ENCODE results near the gene FBXW7. TPM values are rescaled to one million over a fixed set of nuclear protein-coding genes. Genes with fewer than 3 reads are reported as not detected.

FBXW7 gene
- total and polyA plus RNA-seq, 2 of the 13 experiments (the other 11 are each of a cell fraction or from before 2014, with no cell fraction given): 5.0 to 40.9 TPM

DNA sequence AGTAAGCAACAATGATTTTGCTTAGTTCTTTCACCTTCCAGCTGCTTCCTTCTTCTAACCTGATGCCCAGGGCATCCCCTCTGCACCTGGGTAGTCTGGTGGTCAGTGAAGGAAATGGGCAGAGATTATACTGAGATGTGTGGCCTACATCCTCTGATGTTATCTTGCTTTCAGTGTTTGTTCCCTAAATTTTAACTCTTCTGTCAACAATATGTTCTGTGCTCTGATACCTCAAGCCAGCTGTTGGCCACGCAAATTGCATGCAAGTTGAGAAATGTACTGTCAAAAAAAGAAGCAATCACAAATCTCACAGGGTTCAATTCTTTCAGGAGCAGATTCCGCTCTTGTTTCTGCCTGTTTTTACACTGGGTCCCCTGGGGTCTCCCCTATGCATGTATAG lies 73.8 kb downstream of the FBXW7 start (continued):
- TF ChIP-seq, protein P1, sequence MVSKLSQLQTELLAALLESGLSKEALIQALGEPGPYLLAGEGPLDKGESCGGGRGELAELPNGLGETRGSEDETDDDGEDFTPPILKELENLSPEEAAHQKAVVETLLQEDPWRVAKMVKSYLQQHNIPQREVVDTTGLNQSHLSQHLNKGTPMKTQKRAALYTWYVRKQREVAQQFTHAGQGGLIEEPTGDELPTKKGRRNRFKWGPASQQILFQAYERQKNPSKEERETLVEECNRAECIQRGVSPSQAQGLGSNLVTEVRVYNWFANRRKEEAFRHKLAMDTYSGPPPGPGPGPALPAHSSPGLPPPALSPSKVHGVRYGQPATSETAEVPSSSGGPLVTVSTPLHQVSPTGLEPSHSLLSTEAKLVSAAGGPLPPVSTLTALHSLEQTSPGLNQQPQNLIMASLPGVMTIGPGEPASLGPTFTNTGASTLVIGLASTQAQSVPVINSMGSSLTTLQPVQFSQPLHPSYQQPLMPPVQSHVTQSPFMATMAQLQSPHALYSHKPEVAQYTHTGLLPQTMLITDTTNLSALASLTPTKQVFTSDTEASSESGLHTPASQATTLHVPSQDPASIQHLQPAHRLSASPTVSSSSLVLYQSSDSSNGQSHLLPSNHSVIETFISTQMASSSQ (IDR thresholded peaks at IDR 0.05; ENCODE audit: low read depth): no peak
- TF ChIP-seq, protein P1 (CRISPR knock-in tag; IDR thresholded peaks at IDR 0.05; ENCODE audit: borderline replicate concordance): peak; percentile 34; the same call in 1 of the 2 replicates
- TF ChIP-seq REL (CRISPR knock-in tag; conservative IDR thresholded peaks at IDR 0.05) (no peak), ETV5 (CRISPR knock-in tag; IDR thresholded peaks at IDR 0.05; ENCODE audit: borderline replicate concordance) (no peak), MIER2 (CRISPR knock-in tag; IDR thresholded peaks at IDR 0.05) (no peak), POGZ (CRISPR knock-in tag; IDR thresholded peaks at IDR 0.05) (0 out of 2 replicates have a peak, but pooled peaks have one; percentile 31), ZFP36L2 (CRISPR knock-in tag; IDR thresholded peaks at IDR 0.05) (no peak), ZNF10 (CRISPR knock-in tag; IDR thresholded peaks at IDR 0.05; ENCODE audit: borderline replicate concordance, low read depth) (no peak), ISL2 (CRISPR knock-in tag; IDR thresholded peaks at IDR 0.05) (peak; percentile 49; the same call in 1 of the 2 replicates), TARDBP (CRISPR knock-in tag; IDR thresholded peaks at IDR 0.05) (no peak), ZSCAN12 (CRISPR knock-in tag; IDR thresholded peaks at IDR 0.05) (no peak), LCORL (IDR thresholded peaks at IDR 0.05) (no peak), LCORL (CRISPR knock-in tag; IDR thresholded peaks at IDR 0.05) (0 out of 2 replicates have a peak, but pooled peaks have one; percentile 24), SALL1 (CRISPR knock-in tag; IDR thresholded peaks at IDR 0.05) (0 out of 2 replicates have a peak, but pooled peaks have one; percentile 16), TGIF2 (CRISPR knock-in tag; IDR thresholded peaks at IDR 0.05) (peak; percentile 64; the same call in 1 of the 2 replicates), HMGA1 (CRISPR knock-in tag; conservative IDR thresholded peaks at IDR 0.05) (no peak), GATAD2A (CRISPR knock-in tag; IDR thresholded peaks at IDR 0.05) (peak; percentile 52; the same call in 1 of the 2 replicates), ZNF20 (CRISPR knock-in tag; IDR thresholded peaks at IDR 0.05) (no peak), BCL6 (CRISPR knock-in tag; IDR thresholded peaks at IDR 0.05) (0 out of 2 replicates have a peak, but pooled peaks have one; percentile 6), ZNF432 (CRISPR knock-in tag; IDR thresholded peaks at IDR 0.05; ENCODE audit: borderline replicate concordance) (no peak)
- TF ChIP-seq, protein P2, sequence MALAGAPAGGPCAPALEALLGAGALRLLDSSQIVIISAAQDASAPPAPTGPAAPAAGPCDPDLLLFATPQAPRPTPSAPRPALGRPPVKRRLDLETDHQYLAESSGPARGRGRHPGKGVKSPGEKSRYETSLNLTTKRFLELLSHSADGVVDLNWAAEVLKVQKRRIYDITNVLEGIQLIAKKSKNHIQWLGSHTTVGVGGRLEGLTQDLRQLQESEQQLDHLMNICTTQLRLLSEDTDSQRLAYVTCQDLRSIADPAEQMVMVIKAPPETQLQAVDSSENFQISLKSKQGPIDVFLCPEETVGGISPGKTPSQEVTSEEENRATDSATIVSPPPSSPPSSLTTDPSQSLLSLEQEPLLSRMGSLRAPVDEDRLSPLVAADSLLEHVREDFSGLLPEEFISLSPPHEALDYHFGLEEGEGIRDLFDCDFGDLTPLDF (CRISPR knock-in tag; IDR thresholded peaks at IDR 0.05): no peak
- TF ChIP-seq, protein P3, sequence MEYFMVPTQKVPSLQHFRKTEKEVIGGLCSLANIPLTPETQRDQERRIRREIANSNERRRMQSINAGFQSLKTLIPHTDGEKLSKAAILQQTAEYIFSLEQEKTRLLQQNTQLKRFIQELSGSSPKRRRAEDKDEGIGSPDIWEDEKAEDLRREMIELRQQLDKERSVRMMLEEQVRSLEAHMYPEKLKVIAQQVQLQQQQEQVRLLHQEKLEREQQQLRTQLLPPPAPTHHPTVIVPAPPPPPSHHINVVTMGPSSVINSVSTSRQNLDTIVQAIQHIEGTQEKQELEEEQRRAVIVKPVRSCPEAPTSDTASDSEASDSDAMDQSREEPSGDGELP (IDR thresholded peaks at IDR 0.05; ENCODE audit: borderline replicate concordance, low read depth): peak; percentile 79; the same call in 1 of the 2 replicates
- TF ChIP-seq, protein P4, sequence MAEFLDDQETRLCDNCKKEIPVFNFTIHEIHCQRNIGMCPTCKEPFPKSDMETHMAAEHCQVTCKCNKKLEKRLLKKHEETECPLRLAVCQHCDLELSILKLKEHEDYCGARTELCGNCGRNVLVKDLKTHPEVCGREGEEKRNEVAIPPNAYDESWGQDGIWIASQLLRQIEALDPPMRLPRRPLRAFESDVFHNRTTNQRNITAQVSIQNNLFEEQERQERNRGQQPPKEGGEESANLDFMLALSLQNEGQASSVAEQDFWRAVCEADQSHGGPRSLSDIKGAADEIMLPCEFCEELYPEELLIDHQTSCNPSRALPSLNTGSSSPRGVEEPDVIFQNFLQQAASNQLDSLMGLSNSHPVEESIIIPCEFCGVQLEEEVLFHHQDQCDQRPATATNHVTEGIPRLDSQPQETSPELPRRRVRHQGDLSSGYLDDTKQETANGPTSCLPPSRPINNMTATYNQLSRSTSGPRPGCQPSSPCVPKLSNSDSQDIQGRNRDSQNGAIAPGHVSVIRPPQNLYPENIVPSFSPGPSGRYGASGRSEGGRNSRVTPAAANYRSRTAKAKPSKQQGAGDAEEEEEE (CRISPR knock-in tag; IDR thresholded peaks at IDR 0.05; ENCODE audit: borderline replicate concordance): no peak
- TF ChIP-seq, protein P5, sequence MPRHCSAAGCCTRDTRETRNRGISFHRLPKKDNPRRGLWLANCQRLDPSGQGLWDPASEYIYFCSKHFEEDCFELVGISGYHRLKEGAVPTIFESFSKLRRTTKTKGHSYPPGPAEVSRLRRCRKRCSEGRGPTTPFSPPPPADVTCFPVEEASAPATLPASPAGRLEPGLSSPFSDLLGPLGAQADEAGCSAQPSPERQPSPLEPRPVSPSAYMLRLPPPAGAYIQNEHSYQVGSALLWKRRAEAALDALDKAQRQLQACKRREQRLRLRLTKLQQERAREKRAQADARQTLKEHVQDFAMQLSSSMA (CRISPR knock-in tag; IDR thresholded peaks at IDR 0.05): no peak

All from HepG2 (cell line).